Loucy (cell line): ENCODE measurements around the gene CYB5B.

Source experiments
- EZH2phosphoT487 ChIP-seq: fragments of 200-600 bp; IDR thresholded peaks from 2 replicates; pipeline ENCODE4 v1.6.1; 2018; ENCODE audit warnings: antibody characterized with exemption, mild to moderate bottlenecking, moderate library complexity, borderline replicate concordance
- TF ChIP-seq, protein P1 (sequence below): fragments of 200-600 bp; sonication (generic); conservative IDR thresholded peaks from 2 replicates; pipeline ENCODE4 v1.5.1; 2014; ENCODE audit warnings: mild to moderate bottlenecking, antibody characterized with exemption, low read length

DNA sequence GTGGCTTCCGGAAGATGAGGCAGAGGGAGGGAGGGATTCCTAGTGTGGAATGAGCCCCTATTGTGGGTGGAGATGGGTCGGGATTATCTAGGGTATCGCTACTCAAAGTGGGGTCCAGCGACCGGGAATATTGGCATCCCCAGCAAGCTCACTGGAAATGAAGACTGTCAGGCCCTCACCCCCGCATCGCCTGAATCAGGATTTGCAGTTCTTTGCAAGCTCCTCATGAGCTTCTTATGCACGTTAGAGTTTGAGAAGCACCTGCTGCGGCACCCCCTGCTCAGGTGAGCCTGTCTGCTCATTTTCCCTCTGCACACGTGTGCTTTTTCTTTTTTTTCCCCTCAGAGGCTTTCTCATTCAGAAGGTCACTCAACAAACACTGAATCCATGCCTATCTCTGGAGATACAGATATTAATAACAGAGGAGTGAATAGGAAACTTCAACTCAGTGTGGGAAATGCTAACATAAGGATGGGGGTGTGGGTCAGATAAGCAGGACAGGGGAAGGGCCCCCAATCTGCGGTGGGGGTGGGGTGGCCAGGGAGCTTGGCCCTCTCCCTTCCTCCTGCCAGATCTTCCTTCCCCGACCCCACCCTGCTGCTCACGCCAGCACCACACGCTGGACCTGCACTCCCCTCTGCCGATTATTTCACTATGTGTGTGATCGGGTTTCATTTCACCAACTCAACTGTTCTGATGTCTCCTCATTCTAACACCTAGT, 73.6 kb downstream of the CYB5B start:
- TF ChIP-seq, protein P1, sequence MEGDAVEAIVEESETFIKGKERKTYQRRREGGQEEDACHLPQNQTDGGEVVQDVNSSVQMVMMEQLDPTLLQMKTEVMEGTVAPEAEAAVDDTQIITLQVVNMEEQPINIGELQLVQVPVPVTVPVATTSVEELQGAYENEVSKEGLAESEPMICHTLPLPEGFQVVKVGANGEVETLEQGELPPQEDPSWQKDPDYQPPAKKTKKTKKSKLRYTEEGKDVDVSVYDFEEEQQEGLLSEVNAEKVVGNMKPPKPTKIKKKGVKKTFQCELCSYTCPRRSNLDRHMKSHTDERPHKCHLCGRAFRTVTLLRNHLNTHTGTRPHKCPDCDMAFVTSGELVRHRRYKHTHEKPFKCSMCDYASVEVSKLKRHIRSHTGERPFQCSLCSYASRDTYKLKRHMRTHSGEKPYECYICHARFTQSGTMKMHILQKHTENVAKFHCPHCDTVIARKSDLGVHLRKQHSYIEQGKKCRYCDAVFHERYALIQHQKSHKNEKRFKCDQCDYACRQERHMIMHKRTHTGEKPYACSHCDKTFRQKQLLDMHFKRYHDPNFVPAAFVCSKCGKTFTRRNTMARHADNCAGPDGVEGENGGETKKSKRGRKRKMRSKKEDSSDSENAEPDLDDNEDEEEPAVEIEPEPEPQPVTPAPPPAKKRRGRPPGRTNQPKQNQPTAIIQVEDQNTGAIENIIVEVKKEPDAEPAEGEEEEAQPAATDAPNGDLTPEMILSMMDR = no peak
- TF ChIP-seq EZH2phosphoT487 = no peak
